A549 (cell line): ENCODE results near the gene TTC28. TPM values are rescaled to one million over a fixed set of nuclear protein-coding genes. Genes with fewer than 3 reads are reported as not detected.

Source experiments
- ATAC-seq, 2 experiments: fragments of 200-7000 bp in 1 of 2; fragments of >200 bp in 1 of 2; cut with Nextera tagmentation in 1 of 2; cut with Tn5 transposase in 1 of 2; 3 replicates each; pipeline versions ENCODE4 v1.8.0 to v1.9.1; 2018 to 2020; ENCODE audit warnings: mild to moderate bottlenecking in 1 of 2, moderate library complexity in 1 of 2
- CTCF ChIA-PET: fragments of 300-600 bp; sonication (Branson Sonifier 250); formaldehyde crosslinking; extraction: SDS; loops from one replicate; lab custom pipeline; 2021; ENCODE audit warnings: antibody characterized with exemption, inconsistent platforms; lab: Yijun Ruan, JAX
- POLR2A ChIA-PET: fragments of 350-600 bp; formaldehyde crosslinking; extraction: SDS; loops from one replicate; lab custom pipeline; 2021; ENCODE audit warnings: antibody characterized with exemption, inconsistent platforms; lab: Yijun Ruan, JAX
- DNase-seq, 2 experiments: peaks; one replicate each; pipeline versions ENCODE4 v3.0.0 to v3.0.0-alpha.2; 2011 to 2016; ENCODE audit warnings: low read depth in 1 of 2, low spot score in 1 of 2
- FAIRE-seq: peaks from 2 replicates; lab custom pipeline; 2011; peaks lifted over from hg19 to GRCh38; lab: Jason Lieb, UNC
- H3K27ac ChIP-seq, 2 experiments: fragments of >200 bp; sonication (Bioruptor Twin); formaldehyde crosslinking; 3 replicates each; pipeline ENCODE4 v1.5.1; 2016 to 2017
- H3K4me1 ChIP-seq: fragments of >200 bp; sonication (Bioruptor Twin); formaldehyde crosslinking; 3 replicates; pipeline ENCODE4 v1.6.1; 2016
- H3K4me2 ChIP-seq: fragments of >200 bp; sonication (Bioruptor Twin); formaldehyde crosslinking; 3 replicates; pipeline ENCODE4 v1.6.1; 2016
- H3K4me3 ChIP-seq: fragments of >200 bp; sonication (Bioruptor Twin); formaldehyde crosslinking; 3 replicates; pipeline ENCODE4 v1.5.1; 2016
- H3K9me3 ChIP-seq: fragments of >200 bp; sonication (Bioruptor Twin); formaldehyde crosslinking; 3 replicates; pipeline ENCODE4 v1.6.1; 2016
- CHD2 ChIP-seq: fragments of 150-350 bp; IDR thresholded peaks from 2 replicates; pipeline ENCODE4 v1.6.1; 2014; ENCODE audit warnings: low read length; ENCODE audit not compliant: partially characterized antibody
- CHD4 ChIP-seq: fragments of 200-600 bp; sonication (generic); IDR thresholded peaks from 2 replicates; pipeline ENCODE4 v1.6.1; 2016; ENCODE audit warnings: antibody characterized with exemption, mild to moderate bottlenecking, borderline replicate concordance
- EP300 ChIP-seq, 2 experiments: fragments of >200 bp; sonication (Bioruptor Twin); formaldehyde crosslinking; IDR thresholded peaks; 2 replicates in 1 of 2; 3 replicates in 1 of 2; pipeline ENCODE4 v1.6.1; 2016 to 2017
- FOSB ChIP-seq: fragments of 250-450 bp; sonication (Bioruptor Pico); IDR thresholded peaks from 2 replicates; pipeline ENCODE4 v1.5.0; 2020; ENCODE audit warnings: mild to moderate bottlenecking, moderate library complexity
- GATA3 ChIP-seq: IDR thresholded peaks from 2 replicates; pipeline ENCODE4 v1.6.1; 2012; ENCODE audit warnings: borderline replicate concordance
- HOXB5 ChIP-seq: fragments of 250-450 bp; sonication (Bioruptor Pico); IDR thresholded peaks from 2 replicates; pipeline ENCODE4 v1.5.0; 2020; ENCODE audit warnings: mild to moderate bottlenecking, moderate library complexity
- JUN ChIP-seq, 2 experiments: fragments of >200 bp; sonication (Bioruptor Twin); formaldehyde crosslinking; IDR thresholded peaks; 2 replicates in 1 of 2; 3 replicates in 1 of 2; pipeline ENCODE4 v1.6.1; 2016 to 2017
- KDM5A ChIP-seq: fragments of 200-600 bp; sonication (generic); IDR thresholded peaks from 2 replicates; pipeline ENCODE4 v1.6.1; 2016; ENCODE audit warnings: antibody characterized with exemption, mild to moderate bottlenecking
- PHF8 ChIP-seq: fragments of 200-600 bp; sonication (generic); IDR thresholded peaks from 2 replicates; pipeline ENCODE4 v1.6.1; 2016; ENCODE audit warnings: low read depth, mild to moderate bottlenecking, antibody characterized with exemption, moderate library complexity, borderline replicate concordance
- POLR2A ChIP-seq: IDR thresholded peaks from 2 replicates; pipeline ENCODE4 v1.6.1; 2012; ENCODE audit warnings: mild to moderate bottlenecking, low read length
- RAD21 ChIP-seq, 2 experiments: fragments of >200 bp in 1 of 2; sonication (Bioruptor Twin) in 1 of 2; formaldehyde crosslinking in 1 of 2; IDR thresholded peaks in 1 of 2; conservative IDR thresholded peaks in 1 of 2; 2 replicates in 1 of 2; 3 replicates in 1 of 2; pipeline ENCODE4 v1.6.1; 2012 to 2018; ENCODE audit warnings: inconsistent platforms in 1 of 2
- RFX5 ChIP-seq: fragments of 450-650 bp; IDR thresholded peaks from 2 replicates; pipeline ENCODE4 v1.7.1; 2014; ENCODE audit warnings: antibody characterized with exemption, mild to moderate bottlenecking, moderate library complexity
- SMC3 ChIP-seq: fragments of >200 bp; sonication (Bioruptor Twin); formaldehyde crosslinking; IDR thresholded peaks from 3 replicates; pipeline ENCODE4 v1.6.1; 2018; ENCODE audit warnings: inconsistent platforms
- ZFP36 ChIP-seq: fragments of 450-650 bp; IDR thresholded peaks from 2 replicates; pipeline ENCODE4 v1.6.1; 2014; ENCODE audit warnings: borderline replicate concordance; ENCODE audit not compliant: partially characterized antibody
- WGBS: methylation state at CpG from one replicate; pipeline ENCODE4 v1.1.6; 2017; ENCODE audit errors: missing lambda C conversion rate; 5-methylcytosine and 5-hydroxymethylcytosine counted together
- polyA plus RNA-seq, 4 experiments: library from polyadenylated mRNA; depleted of rRNA in 3 of 4; stranded (reverse); fragments of >200 nt; fragmentation: RNase III in 1 of 4; extraction: RNeasy Plus Mini Kit Qiagen cat#74134 plus additional on column Dnase treatment in 1 of 4; gene quantifications; 2 replicates in 3 of 4; 3 replicates in 1 of 4; pipeline ENCODE4 v1.2.3, GENCODE V29; 2011 to 2017
- TF ChIP-seq, protein P1 (sequence below): fragments of >200 bp; sonication (Bioruptor Twin); formaldehyde crosslinking; IDR thresholded peaks from 3 replicates; pipeline ENCODE4 v1.5.1; 2016
- TF ChIP-seq, protein P2 (sequence below): fragments of 450-650 bp; IDR thresholded peaks from 2 replicates; pipeline ENCODE4 v1.6.1; 2014; ENCODE audit warnings: antibody characterized with exemption

The TTC28 gene
- polyA plus RNA-seq, 2 of the 4 experiments (the other 2 are of a cell fraction) = 2.6 to 3.8 TPM

DNA sequence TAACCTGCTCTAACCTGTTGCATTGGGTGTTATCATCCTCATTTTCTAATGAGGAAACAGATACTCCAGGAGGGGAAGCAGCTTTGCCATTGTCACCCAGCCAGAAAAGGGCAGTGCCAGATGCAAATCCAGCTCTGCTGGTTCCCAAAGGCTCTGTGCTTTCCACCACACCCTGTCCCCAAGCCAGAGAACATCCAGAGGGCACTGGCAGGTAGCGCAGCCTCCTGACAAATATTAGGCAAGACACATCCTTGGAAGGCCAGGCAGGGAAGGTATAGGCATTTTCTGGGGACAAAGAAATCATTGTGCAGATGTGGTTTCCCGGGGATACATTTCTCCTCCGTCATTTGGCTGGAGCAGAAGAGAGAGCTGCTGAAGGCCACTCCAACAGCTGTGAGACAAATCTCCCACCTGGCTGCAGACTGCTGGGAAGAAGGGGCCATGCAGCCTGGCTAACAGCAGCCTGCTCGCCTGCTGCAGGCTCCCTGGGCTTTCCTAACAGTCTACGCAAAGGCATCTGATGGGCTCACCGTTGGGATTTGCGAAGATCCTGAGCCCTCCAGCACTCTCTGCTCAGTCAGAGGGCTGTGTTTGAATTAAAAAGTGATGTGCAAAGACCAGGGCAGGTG lies 666.7 kb downstream of the TTC28 start:
- no peak for ATAC-seq
- Histone ChIP-seq H3K4me3 (no peak overlapping the region), H3K4me1 (0 out of 3 replicates have a peak, but pooled peaks cover 2% of the 10 kb centered on the region), H3K4me2 (no peak overlapping the region), H3K27ac (no peak overlapping the region), H3K9me3 (no peaks in the 10 kb centered on the region)
- ChIA-PET POLR2A (no interaction called here), CTCF (interaction anchor here (1.0 kb wide), 1 partner anchor 32 kb away, joined by 3 read pairs; no protein-coding TSS in a partner anchor)
- 96% methylated on average over 4 of the region's 7 CpGs for WGBS
- DNase-seq = no peak
- no peak for FAIRE-seq
- TF ChIP-seq FOSB (CRISPR knock-in tag) = no peak
- no peak for TF ChIP-seq CHD4
- TF ChIP-seq GATA3 = no peak
- no peak for TF ChIP-seq ZFP36
- TF ChIP-seq RAD21 (conservative IDR thresholded peaks at IDR 0.05 in 1 of 2, IDR thresholded peaks at IDR 0.05 in 1 of 2) = no peak
- TF ChIP-seq EP300 (IDR thresholded peaks at IDR 0.05) = no peak

DNA sequence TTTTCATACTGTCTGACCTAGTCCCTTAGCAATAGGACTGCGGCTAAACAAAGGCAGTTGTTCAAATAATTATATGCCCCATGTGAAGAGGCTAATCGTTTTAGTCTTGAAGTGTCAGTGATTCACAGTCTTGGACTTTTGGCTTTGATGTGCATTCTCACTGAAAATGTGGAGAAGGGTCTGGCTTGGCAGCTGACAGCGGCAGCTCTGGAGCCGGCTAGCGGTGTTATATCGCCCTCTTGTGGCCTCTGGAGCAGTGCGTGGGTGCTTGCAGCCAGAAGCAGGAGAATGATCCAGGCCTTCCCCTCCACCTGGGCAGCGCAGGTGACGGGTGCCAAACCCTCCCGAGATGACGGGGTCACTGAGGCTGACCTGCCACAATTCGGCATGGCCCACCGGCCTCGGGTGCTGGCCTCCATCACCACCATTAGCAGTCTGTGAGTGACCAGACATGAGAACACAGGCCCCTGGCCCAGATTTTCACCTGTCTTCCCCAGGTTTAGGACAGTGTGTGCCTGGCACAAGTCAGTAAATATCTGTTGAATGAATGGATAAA lies 670.3 kb downstream of the TTC28 start:
- Histone ChIP-seq H3K4me1 (0 out of 3 replicates have a peak, but pooled peaks cover 2% of the 10 kb centered on the region), H3K4me3 (no peak overlapping the region), H3K4me2 (no peak overlapping the region), H3K27ac (no peak overlapping the region), H3K9me3 (no peaks in the 10 kb centered on the region)
- ChIA-PET POLR2A (no interaction called here), CTCF (interaction anchor here (0.5 to 3.7 kb wide), 15 partner anchors 11 to 160 kb away, joined by 3 to 29 read pairs (median 3); partner anchors contain the start of gene PITPNB)
- peak; percentile 58 to 74 for DNase-seq
- FAIRE-seq = no peak
- peak; percentile 90 to 96 for ATAC-seq
- TF ChIP-seq POLR2A (no peak), RAD21 (conservative IDR thresholded peaks at IDR 0.05 in 1 of 2, IDR thresholded peaks at IDR 0.05 in 1 of 2) (peak; percentile 87), SMC3 (peak; percentile 56)
- TF ChIP-seq, protein P1, sequence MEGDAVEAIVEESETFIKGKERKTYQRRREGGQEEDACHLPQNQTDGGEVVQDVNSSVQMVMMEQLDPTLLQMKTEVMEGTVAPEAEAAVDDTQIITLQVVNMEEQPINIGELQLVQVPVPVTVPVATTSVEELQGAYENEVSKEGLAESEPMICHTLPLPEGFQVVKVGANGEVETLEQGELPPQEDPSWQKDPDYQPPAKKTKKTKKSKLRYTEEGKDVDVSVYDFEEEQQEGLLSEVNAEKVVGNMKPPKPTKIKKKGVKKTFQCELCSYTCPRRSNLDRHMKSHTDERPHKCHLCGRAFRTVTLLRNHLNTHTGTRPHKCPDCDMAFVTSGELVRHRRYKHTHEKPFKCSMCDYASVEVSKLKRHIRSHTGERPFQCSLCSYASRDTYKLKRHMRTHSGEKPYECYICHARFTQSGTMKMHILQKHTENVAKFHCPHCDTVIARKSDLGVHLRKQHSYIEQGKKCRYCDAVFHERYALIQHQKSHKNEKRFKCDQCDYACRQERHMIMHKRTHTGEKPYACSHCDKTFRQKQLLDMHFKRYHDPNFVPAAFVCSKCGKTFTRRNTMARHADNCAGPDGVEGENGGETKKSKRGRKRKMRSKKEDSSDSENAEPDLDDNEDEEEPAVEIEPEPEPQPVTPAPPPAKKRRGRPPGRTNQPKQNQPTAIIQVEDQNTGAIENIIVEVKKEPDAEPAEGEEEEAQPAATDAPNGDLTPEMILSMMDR = peak; percentile 78
- TF ChIP-seq, protein P2, sequence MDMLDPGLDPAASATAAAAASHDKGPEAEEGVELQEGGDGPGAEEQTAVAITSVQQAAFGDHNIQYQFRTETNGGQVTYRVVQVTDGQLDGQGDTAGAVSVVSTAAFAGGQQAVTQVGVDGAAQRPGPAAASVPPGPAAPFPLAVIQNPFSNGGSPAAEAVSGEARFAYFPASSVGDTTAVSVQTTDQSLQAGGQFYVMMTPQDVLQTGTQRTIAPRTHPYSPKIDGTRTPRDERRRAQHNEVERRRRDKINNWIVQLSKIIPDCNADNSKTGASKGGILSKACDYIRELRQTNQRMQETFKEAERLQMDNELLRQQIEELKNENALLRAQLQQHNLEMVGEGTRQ = no peak
- WGBS = 4% methylated on average over 13 of the region's 14 CpGs

DNA sequence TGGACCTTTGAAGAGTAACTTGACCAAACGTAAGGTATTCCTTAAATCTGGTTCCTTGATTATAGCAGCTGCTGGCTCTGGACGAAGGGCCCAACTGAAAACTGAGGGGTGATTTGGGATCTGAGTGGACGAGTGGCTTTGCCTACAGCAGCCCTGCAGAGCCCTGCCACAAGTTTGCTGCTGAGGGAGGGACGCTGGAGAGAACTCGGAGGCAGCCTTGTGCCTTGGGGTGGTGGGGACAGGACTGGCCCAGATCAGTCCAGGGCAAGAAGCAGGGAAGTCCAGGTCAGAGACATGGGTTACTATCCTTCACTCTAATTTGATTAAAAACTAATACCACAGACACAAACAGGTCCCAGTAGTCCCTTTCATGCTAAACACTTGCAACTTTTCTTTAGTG lies 671.0 kb downstream of the TTC28 start:
- no peak overlapping the region for H3K4me3 ChIP-seq
- POLR2A ChIA-PET = no interaction called here
- no peak for TF ChIP-seq POLR2A
- TF ChIP-seq PHF8 = no peak
- TF ChIP-seq KDM5A = no peak
- TF ChIP-seq, protein P1 = no peak
- TF ChIP-seq HOXB5 = no peak
- TF ChIP-seq CHD2 = no peak
- no peak for TF ChIP-seq JUN (IDR thresholded peaks at IDR 0.05)
- TF ChIP-seq RFX5 = no peak
- no peak for DNase-seq
- WGBS = 70% methylated on average over 5 of the region's 5 CpGs
- no peak overlapping the region for H3K27ac ChIP-seq
- CTCF ChIA-PET = interaction anchor here (0.5 to 3.7 kb wide), 13 partner anchors 10 to 160 kb away, joined by 3 to 29 read pairs (median 3); partner anchors contain the start of gene PITPNB
- no peak for ATAC-seq
- no peak overlapping the region for H3K4me2 ChIP-seq
- H3K9me3 ChIP-seq = no peaks in the 10 kb centered on the region
- no peak for FAIRE-seq
- H3K4me1 ChIP-seq = 0 out of 3 replicates have a peak, but pooled peaks cover 2% of the 10 kb centered on the region
